ENCODE results near the gene PIK3R2. TPM values are rescaled to one million over a fixed set of nuclear protein-coding genes. Genes with fewer than 3 reads are reported as not detected.

The PIK3R2 gene
- total RNA-seq, 1 experiment from 2014 or later, result 42.8 TPM

- H3K4me1 ChIP-seq (ENCODE audit: insufficient read depth, low read length), result 0 out of 2 replicates have a peak, but pooled peaks cover 2% of the 10 kb centered on the region
- H2BK120ac ChIP-seq (ENCODE audit: low read depth, low read length, poor library complexity, severe bottlenecking), result no peak overlapping the region
- H4K91ac ChIP-seq (ENCODE audit: insufficient read length, low read depth, low read length), result no peak overlapping the region
- no peak overlapping the region for H3K56ac ChIP-seq (ENCODE audit: insufficient read length, low read depth, low read length)
- H3K4me2 ChIP-seq (ENCODE audit: insufficient read depth, insufficient read length, low read length), result no peak overlapping the region
- no peak overlapping the region for H2BK5ac ChIP-seq (ENCODE audit: insufficient read length, low read length)
- H2BK15ac ChIP-seq (ENCODE audit: low read depth, low read length), result no peak overlapping the region
- Mint-ChIP-seq H3K27ac (no peak overlapping the region), H3K27me3 (ENCODE audit: low read depth) (no peaks in the 10 kb centered on the region), H3K36me3 (ENCODE audit: insufficient read depth in 1 of 3, low read depth in 3 of 3) (peaks cover 19 to 36% (median 33%) of the 10 kb centered on the region in 3 experiments; a peak in 6 of 7 replicates), H3K4me3 (peak overlapping the region in 1 of 2 experiments; percentile 61; a peak in 1 of 5 replicates), H3K9me3 (no peaks in the 10 kb centered on the region), H3K4me1 (peaks cover 4 to 21% of the 10 kb centered on the region in 2 experiments; a peak in 2 of 4 replicates)
- H3K27ac ChIP-seq (ENCODE audit: insufficient read length, low read depth, low read length), result no peak overlapping the region
- no peak overlapping the region for H3K4ac ChIP-seq (ENCODE audit: low read depth, low read length)
- TF ChIP-seq CTCF (conservative IDR thresholded peaks at IDR 0.05), result no peak
- no peak for DNase-seq
- H3K14ac ChIP-seq (ENCODE audit: insufficient read depth, low read length), result no peak overlapping the region
- no peak overlapping the region for H2AK5ac ChIP-seq (ENCODE audit: insufficient read length, low read length)
- no peak overlapping the region for H4K8ac ChIP-seq (replicated peaks; ENCODE audit: insufficient read length, low read depth, low read length)
- H3K9me3 ChIP-seq (ENCODE audit: control insufficient read depth, low read depth, low read length), result no peaks in the 10 kb centered on the region
- H2BK12ac ChIP-seq (ENCODE audit: insufficient read length, low read depth, low read length), result no peak overlapping the region
- no peaks in the 10 kb centered on the region for H3K79me2 ChIP-seq (ENCODE audit: insufficient read depth, low read length)
- no peak overlapping the region for H2BK20ac ChIP-seq (ENCODE audit: low read depth, low read length, poor library complexity, severe bottlenecking)
- no peak overlapping the region for H3K23ac ChIP-seq (ENCODE audit: insufficient read length, low read depth, low read length)
- peaks cover under 1% of the 10 kb centered on the region for H4K20me1 ChIP-seq (ENCODE audit: control insufficient read depth, insufficient read depth, insufficient read length)
- no peak overlapping the region for H2AFZ ChIP-seq (ENCODE audit: low read length)
- H3K79me1 ChIP-seq (ENCODE audit: insufficient read depth, low read depth, low read length, poor library complexity, severe bottlenecking), result no peaks in the 10 kb centered on the region
- WGBS (ENCODE audit: extremely low coverage, insufficient read length, low lambda C conversion rate), result no CpG with 5 or more reads among the region's 13 CpGs
- no peak overlapping the region for H4K5ac ChIP-seq (ENCODE audit: insufficient read length, low read depth, low read length)
- H3K18ac ChIP-seq (ENCODE audit: insufficient read length, low read depth, low read length), result no peak overlapping the region
- H3K23me2 ChIP-seq (ENCODE audit: insufficient read length, low read depth, low read length, poor library complexity, severe bottlenecking), result peaks cover 3% of the 10 kb centered on the region
- no peaks in the 10 kb centered on the region for H3K27me3 ChIP-seq (ENCODE audit: insufficient read depth, low read length)
- no peak overlapping the region for H3T11ph ChIP-seq (ENCODE audit: low read length)
- H3K9ac ChIP-seq (ENCODE audit: extremely low read depth, insufficient read length, low read length), result no peak overlapping the region
Observed at GRCh38 chr19:18160493-18160970, 7.6 kb downstream of the PIK3R2 start.

Data from H9 (cell line).